HEK293 (cell line): ENCODE data around the gene KRT6A.

ENCODE experiments used
- CTCF ChIA-PET: fragments of 350-600 bp; formaldehyde crosslinking; extraction: SDS; loops from one replicate; lab custom pipeline; 2021; ENCODE audit warnings: antibody characterized with exemption; lab: Yijun Ruan, JAX
- POLR2A ChIA-PET: fragments of 300-600 bp; formaldehyde crosslinking; extraction: SDS; loops from one replicate; lab custom pipeline; 2020; ENCODE audit warnings: antibody characterized with exemption, inconsistent platforms; lab: Yijun Ruan, JAX
- H3K27ac ChIP-seq: fragments of 200-500 bp; sonication (Bioruptor generic); 2 replicates; pipeline ENCODE4 v1.5.1; 2014; ENCODE audit warnings: low read depth, low read length, control low read depth, inconsistent platforms; ENCODE audit errors: extremely low read depth
- H3K36me3 ChIP-seq, 2 experiments: fragments of 200-500 bp in 1 of 2; sonication (Bioruptor generic) in 1 of 2; 1 replicate in 1 of 2; 2 replicates in 1 of 2; pipeline ENCODE4 v1.5.1; 2014 to 2017; ENCODE audit warnings: inconsistent platforms in 2 of 2, low read length in 2 of 2; ENCODE audit not compliant: control insufficient read depth in 2 of 2, insufficient read depth in 1 of 2
- H3K4me1 ChIP-seq: fragments of 200-500 bp; sonication (Bioruptor generic); 2 replicates; pipeline ENCODE4 v1.5.1; 2014; ENCODE audit warnings: mild to moderate bottlenecking, low read length, inconsistent platforms; ENCODE audit not compliant: control insufficient read depth, insufficient read depth
- H3K4me3 ChIP-seq: 2 replicates; pipeline ENCODE4 v1.5.1; 2011; ENCODE audit warnings: low read depth, mild to moderate bottlenecking, control low read depth, low read length, moderate library complexity
- H3K9me3 ChIP-seq: fragments of 200-500 bp; sonication (Bioruptor generic); 2 replicates; pipeline ENCODE4 v1.5.1; 2014; ENCODE audit warnings: low read depth, low read length, inconsistent platforms; ENCODE audit not compliant: control insufficient read depth, insufficient read depth
- KLF8 ChIP-seq: fragments of 450-650 bp; formaldehyde crosslinking; IDR thresholded peaks from 2 replicates; pipeline ENCODE4 v1.5.1; 2016; ENCODE audit warnings: missing biosample characterization, missing genetic modification characterization
- SCRT2 ChIP-seq: fragments of 450-650 bp; formaldehyde crosslinking; IDR thresholded peaks from 2 replicates; pipeline ENCODE4 v1.5.1; 2016; ENCODE audit warnings: missing biosample characterization, missing genetic modification characterization
- YY2 ChIP-seq: fragments of 450-650 bp; formaldehyde crosslinking; IDR thresholded peaks from 2 replicates; pipeline ENCODE4 v1.5.1; 2016; ENCODE audit warnings: missing biosample characterization, missing genetic modification characterization
- ZFP3 ChIP-seq: fragments of 450-650 bp; formaldehyde crosslinking; IDR thresholded peaks from 2 replicates; pipeline ENCODE4 v1.5.1; 2016; ENCODE audit warnings: low read depth, missing biosample characterization, missing genetic modification characterization
- ZFP69B ChIP-seq: fragments of 450-650 bp; formaldehyde crosslinking; IDR thresholded peaks from 2 replicates; pipeline ENCODE4 v1.5.1; 2016; ENCODE audit warnings: missing biosample characterization, missing genetic modification characterization
- ZNF112 ChIP-seq: fragments of 450-650 bp; formaldehyde crosslinking; IDR thresholded peaks from 2 replicates; pipeline ENCODE4 v1.5.0; 2017; ENCODE audit warnings: missing biosample characterization, missing genetic modification characterization
- ZNF114 ChIP-seq: fragments of 450-650 bp; formaldehyde crosslinking; IDR thresholded peaks from 2 replicates; pipeline ENCODE4 v1.5.0; 2017; ENCODE audit warnings: missing biosample characterization, missing genetic modification characterization
- ZNF121 ChIP-seq: fragments of 450-650 bp; formaldehyde crosslinking; IDR thresholded peaks from 2 replicates; pipeline ENCODE4 v1.5.1; 2016; ENCODE audit warnings: missing biosample characterization, missing genetic modification characterization
- ZNF132 ChIP-seq: fragments of 450-650 bp; formaldehyde crosslinking; IDR thresholded peaks from 2 replicates; pipeline ENCODE4 v1.5.1; 2017; ENCODE audit warnings: missing biosample characterization, missing genetic modification characterization, borderline replicate concordance
- ZNF138 ChIP-seq: fragments of 450-650 bp; formaldehyde crosslinking; IDR thresholded peaks from 2 replicates; pipeline ENCODE4 v1.5.1; 2016; ENCODE audit warnings: missing biosample characterization, missing genetic modification characterization, borderline replicate concordance
- ZNF248 ChIP-seq: fragments of 450-650 bp; formaldehyde crosslinking; IDR thresholded peaks from 2 replicates; pipeline ENCODE4 v1.5.1; 2017; ENCODE audit warnings: missing biosample characterization, missing genetic modification characterization
- ZNF354C ChIP-seq: fragments of 450-650 bp; formaldehyde crosslinking; IDR thresholded peaks from 2 replicates; pipeline ENCODE4 v1.5.1; 2016; ENCODE audit warnings: missing biosample characterization, missing genetic modification characterization, low read depth, borderline replicate concordance
- ZNF48 ChIP-seq: fragments of 450-650 bp; formaldehyde crosslinking; IDR thresholded peaks from 2 replicates; pipeline ENCODE4 v1.5.1; 2016; ENCODE audit warnings: missing biosample characterization, missing genetic modification characterization
- ZNF585B ChIP-seq: fragments of 450-650 bp; formaldehyde crosslinking; IDR thresholded peaks from 2 replicates; pipeline ENCODE4 v1.5.1; 2016; ENCODE audit warnings: missing biosample characterization, missing genetic modification characterization
- ZNF626 ChIP-seq: fragments of 450-650 bp; sonication (Bioruptor Pico); formaldehyde crosslinking; IDR thresholded peaks from 2 replicates; pipeline ENCODE4 v1.5.1; 2018; ENCODE audit warnings: missing biosample characterization, missing genetic modification characterization, inconsistent platforms
- ZNF707 ChIP-seq: fragments of 450-650 bp; formaldehyde crosslinking; IDR thresholded peaks from 2 replicates; pipeline ENCODE4 v1.5.1; 2016; ENCODE audit warnings: missing biosample characterization, missing genetic modification characterization
- ZNF747 ChIP-seq: fragments of 450-650 bp; formaldehyde crosslinking; IDR thresholded peaks from 2 replicates; pipeline ENCODE4 v1.5.1; 2016; ENCODE audit warnings: missing biosample characterization, missing genetic modification characterization
- ZNF791 ChIP-seq: fragments of 450-650 bp; formaldehyde crosslinking; IDR thresholded peaks from 2 replicates; pipeline ENCODE4 v1.5.1; 2016; ENCODE audit warnings: missing biosample characterization, missing genetic modification characterization
- ZNF830 ChIP-seq: fragments of 450-650 bp; IDR thresholded peaks from 2 replicates; pipeline ENCODE4 v1.5.0; 2018; ENCODE audit warnings: missing biosample characterization, missing genetic modification characterization, low read depth, mild to moderate bottlenecking, moderate library complexity
- ZNF837 ChIP-seq: fragments of 450-650 bp; formaldehyde crosslinking; IDR thresholded peaks from 2 replicates; pipeline ENCODE4 v1.5.1; 2016; ENCODE audit warnings: missing biosample characterization, missing genetic modification characterization
- TF ChIP-seq, protein P1 (sequence below): fragments of 450-650 bp; formaldehyde crosslinking; IDR thresholded peaks from 2 replicates; pipeline ENCODE4 v1.5.1; 2016; ENCODE audit warnings: missing biosample characterization, missing genetic modification characterization
- TF ChIP-seq, protein P2 (sequence below): fragments of 450-650 bp; formaldehyde crosslinking; IDR thresholded peaks from 2 replicates; pipeline ENCODE4 v1.5.1; 2017; ENCODE audit warnings: missing biosample characterization, missing genetic modification characterization
- TF ChIP-seq, protein P3 (sequence below): fragments of 450-650 bp; formaldehyde crosslinking; IDR thresholded peaks from 2 replicates; pipeline ENCODE4 v1.5.1; 2016; ENCODE audit warnings: missing biosample characterization, missing genetic modification characterization, low read depth
- TF ChIP-seq, protein P4 (sequence below): fragments of 450-650 bp; formaldehyde crosslinking; IDR thresholded peaks from 2 replicates; pipeline ENCODE4 v1.5.1; 2016; ENCODE audit warnings: missing biosample characterization, missing genetic modification characterization

KRT6A gene

DNA sequence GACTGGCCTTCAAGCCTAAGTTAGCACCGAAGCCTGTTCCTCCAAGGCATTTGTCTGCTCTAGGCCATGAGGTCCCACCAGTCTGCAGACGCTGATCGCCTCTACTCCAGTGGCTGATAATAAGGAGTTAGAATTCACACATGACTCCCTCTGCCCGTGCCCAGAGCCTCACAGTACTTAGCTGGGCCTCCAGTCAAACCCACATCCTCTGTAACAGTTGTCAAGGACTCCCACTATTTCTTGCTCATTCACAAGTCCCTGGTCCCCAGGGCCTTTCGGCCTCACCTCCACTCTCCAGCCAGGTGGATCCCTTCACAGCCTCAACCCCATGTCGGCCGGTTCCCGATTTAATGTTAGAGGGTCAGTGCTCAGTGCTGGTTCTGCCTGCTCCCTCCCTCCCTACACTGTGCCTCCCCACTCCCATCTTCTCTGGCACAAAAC is 33.5 kb upstream of the KRT6A start:
- Histone ChIP-seq H3K4me1 (no peaks in the 10 kb centered on the region), H3K4me3 (no peak overlapping the region), H3K9me3 (no peaks in the 10 kb centered on the region), H3K27ac (no peak overlapping the region), H3K36me3 (no peaks in the 10 kb centered on the region)
- no peak for TF ChIP-seq ZNF626 (tag by site-specific recombination)
- TF ChIP-seq, protein P1, sequence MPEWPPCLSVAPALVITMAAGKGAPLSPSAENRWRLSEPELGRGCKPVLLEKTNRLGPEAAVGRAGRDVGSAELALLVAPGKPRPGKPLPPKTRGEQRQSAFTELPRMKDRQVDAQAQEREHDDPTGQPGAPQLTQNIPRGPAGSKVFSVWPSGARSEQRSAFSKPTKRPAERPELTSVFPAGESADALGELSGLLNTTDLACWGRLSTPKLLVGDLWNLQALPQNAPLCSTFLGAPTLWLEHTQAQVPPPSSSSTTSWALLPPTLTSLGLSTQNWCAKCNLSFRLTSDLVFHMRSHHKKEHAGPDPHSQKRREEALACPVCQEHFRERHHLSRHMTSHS (tag by site-specific recombination), result no peak
- TF ChIP-seq SCRT2 (tag by site-specific recombination), result no peak
- TF ChIP-seq, protein P2, sequence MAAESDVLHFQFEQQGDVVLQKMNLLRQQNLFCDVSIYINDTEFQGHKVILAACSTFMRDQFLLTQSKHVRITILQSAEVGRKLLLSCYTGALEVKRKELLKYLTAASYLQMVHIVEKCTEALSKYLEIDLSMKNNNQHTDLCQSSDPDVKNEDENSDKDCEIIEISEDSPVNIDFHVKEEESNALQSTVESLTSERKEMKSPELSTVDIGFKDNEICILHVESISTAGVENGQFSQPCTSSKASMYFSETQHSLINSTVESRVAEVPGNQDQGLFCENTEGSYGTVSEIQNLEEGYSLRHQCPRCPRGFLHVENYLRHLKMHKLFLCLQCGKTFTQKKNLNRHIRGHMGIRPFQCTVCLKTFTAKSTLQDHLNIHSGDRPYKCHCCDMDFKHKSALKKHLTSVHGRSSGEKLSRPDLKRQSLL (tag by site-specific recombination), result no peak
- TF ChIP-seq ZNF837 (tag by site-specific recombination), result no peak
- TF ChIP-seq ZNF830 (tag by site-specific recombination), result no peak
- TF ChIP-seq ZNF138 (tag by site-specific recombination), result no peak
- no peak for TF ChIP-seq ZNF707
- TF ChIP-seq ZNF121 (tag by site-specific recombination), result no peak
- TF ChIP-seq, protein P3, sequence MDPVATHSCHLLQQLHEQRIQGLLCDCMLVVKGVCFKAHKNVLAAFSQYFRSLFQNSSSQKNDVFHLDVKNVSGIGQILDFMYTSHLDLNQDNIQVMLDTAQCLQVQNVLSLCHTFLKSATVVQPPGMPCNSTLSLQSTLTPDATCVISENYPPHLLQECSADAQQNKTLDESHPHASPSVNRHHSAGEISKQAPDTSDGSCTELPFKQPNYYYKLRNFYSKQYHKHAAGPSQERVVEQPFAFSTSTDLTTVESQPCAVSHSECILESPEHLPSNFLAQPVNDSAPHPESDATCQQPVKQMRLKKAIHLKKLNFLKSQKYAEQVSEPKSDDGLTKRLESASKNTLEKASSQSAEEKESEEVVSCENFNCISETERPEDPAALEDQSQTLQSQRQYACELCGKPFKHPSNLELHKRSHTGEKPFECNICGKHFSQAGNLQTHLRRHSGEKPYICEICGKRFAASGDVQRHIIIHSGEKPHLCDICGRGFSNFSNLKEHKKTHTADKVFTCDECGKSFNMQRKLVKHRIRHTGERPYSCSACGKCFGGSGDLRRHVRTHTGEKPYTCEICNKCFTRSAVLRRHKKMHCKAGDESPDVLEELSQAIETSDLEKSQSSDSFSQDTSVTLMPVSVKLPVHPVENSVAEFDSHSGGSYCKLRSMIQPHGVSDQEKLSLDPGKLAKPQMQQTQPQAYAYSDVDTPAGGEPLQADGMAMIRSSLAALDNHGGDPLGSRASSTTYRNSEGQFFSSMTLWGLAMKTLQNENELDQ (tag by site-specific recombination), result no peak
- no peak for TF ChIP-seq ZNF114
- TF ChIP-seq, protein P4, sequence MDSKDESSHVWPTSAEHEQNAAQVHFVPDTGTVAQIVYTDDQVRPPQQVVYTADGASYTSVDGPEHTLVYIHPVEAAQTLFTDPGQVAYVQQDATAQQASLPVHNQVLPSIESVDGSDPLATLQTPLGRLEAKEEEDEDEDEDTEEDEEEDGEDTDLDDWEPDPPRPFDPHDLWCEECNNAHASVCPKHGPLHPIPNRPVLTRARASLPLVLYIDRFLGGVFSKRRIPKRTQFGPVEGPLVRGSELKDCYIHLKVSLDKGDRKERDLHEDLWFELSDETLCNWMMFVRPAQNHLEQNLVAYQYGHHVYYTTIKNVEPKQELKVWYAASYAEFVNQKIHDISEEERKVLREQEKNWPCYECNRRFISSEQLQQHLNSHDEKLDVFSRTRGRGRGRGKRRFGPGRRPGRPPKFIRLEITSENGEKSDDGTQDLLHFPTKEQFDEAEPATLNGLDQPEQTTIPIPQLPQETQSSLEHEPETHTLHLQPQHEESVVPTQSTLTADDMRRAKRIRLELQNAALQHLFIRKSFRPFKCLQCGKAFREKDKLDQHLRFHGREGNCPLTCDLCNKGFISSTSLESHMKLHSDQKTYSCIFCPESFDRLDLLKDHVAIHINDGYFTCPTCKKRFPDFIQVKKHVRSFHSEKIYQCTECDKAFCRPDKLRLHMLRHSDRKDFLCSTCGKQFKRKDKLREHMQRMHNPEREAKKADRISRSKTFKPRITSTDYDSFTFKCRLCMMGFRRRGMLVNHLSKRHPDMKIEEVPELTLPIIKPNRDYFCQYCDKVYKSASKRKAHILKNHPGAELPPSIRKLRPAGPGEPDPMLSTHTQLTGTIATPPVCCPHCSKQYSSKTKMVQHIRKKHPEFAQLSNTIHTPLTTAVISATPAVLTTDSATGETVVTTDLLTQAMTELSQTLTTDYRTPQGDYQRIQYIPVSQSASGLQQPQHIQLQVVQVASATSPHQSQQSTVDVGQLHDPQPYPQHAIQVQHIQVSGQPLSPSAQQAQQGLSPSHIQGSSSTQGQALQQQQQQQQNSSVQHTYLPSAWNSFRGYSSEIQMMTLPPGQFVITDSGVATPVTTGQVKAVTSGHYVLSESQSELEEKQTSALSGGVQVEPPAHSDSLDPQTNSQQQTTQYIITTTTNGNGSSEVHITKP (tag by site-specific recombination), result no peak
- TF ChIP-seq YY2, result no peak
- POLR2A ChIA-PET, result no interaction called here
- CTCF ChIA-PET, result interaction anchor here (0.7 kb wide), 1 partner anchor 142 kb away, joined by 3 read pairs; no protein-coding TSS in a partner anchor

DNA sequence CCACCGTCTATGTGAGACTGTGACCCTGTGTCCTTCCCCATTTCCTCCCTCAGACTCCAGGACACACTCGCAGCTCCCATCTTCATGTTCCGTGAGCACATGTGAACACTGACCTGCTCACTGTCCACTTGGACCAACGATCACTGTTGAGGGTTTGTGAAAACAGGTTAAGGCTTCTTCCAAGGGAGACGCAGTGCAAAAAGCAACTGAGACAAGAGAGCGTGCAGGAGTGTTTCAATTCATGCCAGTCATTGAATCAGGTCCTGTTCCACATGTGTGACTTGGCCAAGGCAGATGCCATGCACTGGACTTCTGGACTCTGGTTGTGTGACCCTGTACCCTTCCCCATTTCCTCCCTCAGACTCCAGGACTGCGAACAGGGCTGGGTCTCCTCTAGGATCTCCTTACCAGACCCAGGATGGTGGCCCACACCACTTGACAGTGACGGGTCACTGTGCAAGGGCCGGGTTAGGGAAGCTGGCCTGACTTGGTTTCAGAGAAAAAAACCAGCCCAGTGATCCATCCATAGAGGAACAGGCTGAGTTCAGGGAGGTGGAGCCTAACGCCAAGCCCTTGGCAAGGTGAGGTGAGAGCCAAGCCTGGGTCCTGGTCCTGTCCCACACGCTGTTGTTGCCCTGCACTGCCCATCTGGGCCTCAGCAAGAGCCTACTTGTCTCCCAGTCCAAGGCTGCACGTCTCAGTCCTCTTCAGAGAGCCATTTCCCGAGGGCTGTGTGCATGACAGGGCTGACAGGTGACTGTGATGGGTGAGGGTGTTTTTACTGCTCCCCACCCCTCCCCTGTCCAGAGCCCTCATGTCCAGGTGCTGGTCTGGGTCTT is 32.8 kb upstream of the KRT6A start:
- H3K4me1 ChIP-seq, result no peaks in the 10 kb centered on the region
- TF ChIP-seq ZNF354C (tag by site-specific recombination) (no peak), KLF8 (tag by site-specific recombination) (no peak), ZNF791 (tag by site-specific recombination) (no peak), ZNF48 (tag by site-specific recombination) (no peak), ZFP69B (tag by site-specific recombination) (no peak), ZNF112 (tag by site-specific recombination) (no peak), ZFP3 (tag by site-specific recombination) (no peak), ZNF114 (no peak), ZNF585B (tag by site-specific recombination) (no peak), ZNF747 (no peak), ZNF132 (no peak), ZNF248 (tag by site-specific recombination) (no peak)
- ChIA-PET CTCF (interaction anchor here (0.7 to 0.8 kb wide), 3 partner anchors 18 to 568 kb away, joined by 3 to 4 read pairs (median 3); no protein-coding TSS in a partner anchor), POLR2A (no interaction called here)
- H3K9me3 ChIP-seq, result no peaks in the 10 kb centered on the region
- no peak overlapping the region for H3K4me3 ChIP-seq
- H3K36me3 ChIP-seq, result no peaks in the 10 kb centered on the region
- no peak overlapping the region for H3K27ac ChIP-seq
